IMR-90 (cell line): ENCODE results near the gene SSU72. TPM values are rescaled to one million over a fixed set of nuclear protein-coding genes. Genes with fewer than 3 reads are reported as not detected.

ENCODE experiments used
- polyA plus RNA-seq, 3 experiments: library from polyadenylated mRNA; depleted of rRNA; stranded (reverse); fragments of >200 nt; gene quantifications; 2 replicates each; pipeline ENCODE4 v1.2.3, GENCODE V29; 2012; ENCODE audit warnings: low replicate concordance in 1 of 3
- total RNA-seq: library from RNA; depleted of rRNA; stranded (reverse); fragments of >200 nt; gene quantifications from 2 replicates; pipeline ENCODE4 v1.2.3, GENCODE V29; 2012
- TF ChIP-seq, protein P1 (sequence below): conservative IDR thresholded peaks from 2 replicates; pipeline ENCODE4 v1.5.1; 2012; ENCODE audit warnings: mild to moderate bottlenecking, low read depth, low read length, improper control_type of control experiment

SSU72 gene
- total and polyA plus RNA-seq, 2 of the 4 experiments (the other 2 are of a cell fraction) = 33.7 to 88.4 TPM

DNA sequence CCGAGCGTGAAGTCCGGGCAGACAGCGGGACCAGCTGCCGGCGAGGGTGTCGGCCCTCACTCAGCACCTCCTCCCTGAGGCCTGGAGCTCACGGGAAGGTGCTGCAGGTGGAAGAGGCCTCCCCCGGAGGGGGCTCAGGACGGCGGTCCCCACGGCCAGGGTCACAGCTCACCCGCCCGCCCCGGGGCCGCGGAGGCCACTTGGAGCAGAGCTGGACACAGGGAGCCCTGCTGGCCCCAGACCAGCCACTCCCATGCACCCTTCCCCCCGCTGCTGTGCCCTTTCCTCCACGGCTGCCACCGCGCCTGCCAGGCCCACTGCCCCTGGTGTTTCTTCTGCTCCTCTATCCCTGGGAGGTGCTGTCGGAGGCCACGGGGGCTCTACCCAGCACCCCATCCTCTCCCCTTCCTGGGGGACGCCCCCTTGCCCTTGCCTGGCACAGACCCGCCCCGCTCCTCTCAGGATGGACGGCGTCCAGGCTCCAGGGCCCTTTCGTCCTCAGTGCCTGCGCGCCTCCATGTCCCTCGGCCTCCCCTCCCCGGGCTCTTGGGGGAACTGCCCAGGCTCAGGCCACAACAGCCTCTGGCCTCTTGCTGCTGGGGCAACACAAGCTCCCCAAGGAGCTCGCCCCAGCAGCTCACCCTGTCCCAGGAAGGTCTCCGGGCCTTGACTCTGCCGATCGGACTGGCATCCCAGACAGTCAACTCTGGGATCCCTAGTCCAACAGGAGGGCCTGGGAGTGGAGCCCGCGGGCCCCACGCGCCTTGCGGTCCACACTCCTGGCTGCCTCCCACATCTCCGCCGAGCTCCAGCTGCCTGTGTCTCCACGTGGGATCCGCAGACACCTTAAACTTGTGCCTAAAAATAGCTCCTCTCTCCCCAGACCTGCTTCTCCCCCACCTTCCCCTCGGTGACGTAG is 38.4 kb downstream of the SSU72 start (continued):
- TF ChIP-seq, protein P1, sequence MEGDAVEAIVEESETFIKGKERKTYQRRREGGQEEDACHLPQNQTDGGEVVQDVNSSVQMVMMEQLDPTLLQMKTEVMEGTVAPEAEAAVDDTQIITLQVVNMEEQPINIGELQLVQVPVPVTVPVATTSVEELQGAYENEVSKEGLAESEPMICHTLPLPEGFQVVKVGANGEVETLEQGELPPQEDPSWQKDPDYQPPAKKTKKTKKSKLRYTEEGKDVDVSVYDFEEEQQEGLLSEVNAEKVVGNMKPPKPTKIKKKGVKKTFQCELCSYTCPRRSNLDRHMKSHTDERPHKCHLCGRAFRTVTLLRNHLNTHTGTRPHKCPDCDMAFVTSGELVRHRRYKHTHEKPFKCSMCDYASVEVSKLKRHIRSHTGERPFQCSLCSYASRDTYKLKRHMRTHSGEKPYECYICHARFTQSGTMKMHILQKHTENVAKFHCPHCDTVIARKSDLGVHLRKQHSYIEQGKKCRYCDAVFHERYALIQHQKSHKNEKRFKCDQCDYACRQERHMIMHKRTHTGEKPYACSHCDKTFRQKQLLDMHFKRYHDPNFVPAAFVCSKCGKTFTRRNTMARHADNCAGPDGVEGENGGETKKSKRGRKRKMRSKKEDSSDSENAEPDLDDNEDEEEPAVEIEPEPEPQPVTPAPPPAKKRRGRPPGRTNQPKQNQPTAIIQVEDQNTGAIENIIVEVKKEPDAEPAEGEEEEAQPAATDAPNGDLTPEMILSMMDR = no peak
